WTC11 (cell line): ENCODE measurements around the gene SLC39A3. TPM values are rescaled to one million over a fixed set of nuclear protein-coding genes. Genes with fewer than 3 reads are reported as not detected.
A peak's percentile ranks its signal among the peaks of the same experiment; 100 is the strongest.

ENCODE experiments used
- ARID4B ChIP-seq: sonication (generic); formaldehyde crosslinking; IDR thresholded peaks from 2 replicates; pipeline ENCODE4 v1.8.0; 2023; ENCODE audit warnings: missing genetic modification reagents, mild to moderate bottlenecking, borderline replicate concordance
- ATF2 ChIP-seq: sonication (generic); formaldehyde crosslinking; IDR thresholded peaks from 2 replicates; pipeline ENCODE4 v1.8.1; 2022; ENCODE audit warnings: low read depth, missing genetic modification reagents, borderline replicate concordance
- ATF3 ChIP-seq: sonication (generic); formaldehyde crosslinking; conservative IDR thresholded peaks from 2 replicates; pipeline ENCODE4 v1.8.1; 2022; ENCODE audit warnings: mild to moderate bottlenecking, missing genetic modification reagents
- CTCF ChIP-seq: fragments of 200-600 bp; IDR thresholded peaks from 2 replicates; pipeline ENCODE4 v1.8.0; 2022; ENCODE audit warnings: antibody characterized with exemption
- ESRRA ChIP-seq: sonication (generic); formaldehyde crosslinking; IDR thresholded peaks from 2 replicates; pipeline ENCODE4 v1.8.1; 2022; ENCODE audit warnings: mild to moderate bottlenecking, missing genetic modification reagents, borderline replicate concordance
- ETV6 ChIP-seq: sonication (generic); formaldehyde crosslinking; IDR thresholded peaks from 2 replicates; pipeline ENCODE4 v1.8.1; 2022; ENCODE audit warnings: mild to moderate bottlenecking, missing genetic modification reagents
- GTF2I ChIP-seq: fragments of 250-450 bp; sonication (Bioruptor Pico); conservative IDR thresholded peaks from 2 replicates; pipeline ENCODE4 v1.4.0; 2021; ENCODE audit warnings: mild to moderate bottlenecking
- HMGA2 ChIP-seq: fragments of 250-450 bp; sonication (Bioruptor Pico); IDR thresholded peaks from 2 replicates; pipeline ENCODE4 v1.4.0; 2021; ENCODE audit warnings: mild to moderate bottlenecking, moderate library complexity
- JUN ChIP-seq: sonication (generic); formaldehyde crosslinking; IDR thresholded peaks from 2 replicates; pipeline ENCODE4 v1.8.0; 2023; ENCODE audit warnings: mild to moderate bottlenecking, missing genetic modification reagents
- MLX ChIP-seq: sonication (generic); formaldehyde crosslinking; IDR thresholded peaks from 2 replicates; pipeline ENCODE4 v1.8.1; 2023; ENCODE audit warnings: mild to moderate bottlenecking, missing genetic modification reagents, moderate library complexity
- MYBL2 ChIP-seq: sonication (generic); formaldehyde crosslinking; IDR thresholded peaks from 2 replicates; pipeline ENCODE4 v1.8.1; 2023; ENCODE audit warnings: mild to moderate bottlenecking, moderate library complexity, missing genetic modification reagents
- NFATC4 ChIP-seq: fragments of 250-450 bp; sonication (Bioruptor Pico); IDR thresholded peaks from 2 replicates; pipeline ENCODE4 v1.9.0; 2021; ENCODE audit warnings: mild to moderate bottlenecking
- NFYB ChIP-seq: sonication (generic); formaldehyde crosslinking; conservative IDR thresholded peaks from 2 replicates; pipeline ENCODE4 v1.8.0; 2022; ENCODE audit warnings: low read depth, missing genetic modification reagents
- NR3C1 ChIP-seq: sonication (generic); formaldehyde crosslinking; conservative IDR thresholded peaks from 2 replicates; pipeline ENCODE4 v1.8.1; 2023; ENCODE audit warnings: low read depth, mild to moderate bottlenecking, missing genetic modification reagents
- SP1 ChIP-seq: sonication (generic); formaldehyde crosslinking; conservative IDR thresholded peaks from 2 replicates; pipeline ENCODE4 v1.8.1; 2022; ENCODE audit warnings: missing genetic modification reagents
- ZNF138 ChIP-seq: sonication (generic); formaldehyde crosslinking; conservative IDR thresholded peaks from 2 replicates; pipeline ENCODE4 v1.8.1; 2022; ENCODE audit warnings: mild to moderate bottlenecking, moderate library complexity, missing genetic modification reagents
- ZNF232 ChIP-seq: sonication (generic); formaldehyde crosslinking; IDR thresholded peaks from 2 replicates; pipeline ENCODE4 v1.8.0; 2022; ENCODE audit warnings: mild to moderate bottlenecking, missing genetic modification reagents
- ZNF317 ChIP-seq: sonication (generic); formaldehyde crosslinking; IDR thresholded peaks from 2 replicates; pipeline ENCODE4 v1.8.1; 2023; ENCODE audit warnings: low read depth, mild to moderate bottlenecking, moderate library complexity, missing genetic modification reagents, borderline replicate concordance
- ZNF396 ChIP-seq: fragments of 250-450 bp; sonication (Bioruptor Pico); IDR thresholded peaks from 2 replicates; pipeline ENCODE4 v1.8.0; 2021; ENCODE audit warnings: mild to moderate bottlenecking, moderate library complexity, borderline replicate concordance
- ZNF512 ChIP-seq: sonication (generic); formaldehyde crosslinking; IDR thresholded peaks from 2 replicates; pipeline ENCODE4 v1.8.1; 2022; ENCODE audit warnings: missing genetic modification reagents, borderline replicate concordance
- ZNF532 ChIP-seq: fragments of 250-450 bp; sonication (Bioruptor Pico); IDR thresholded peaks from 2 replicates; pipeline ENCODE4 v1.9.0; 2021; ENCODE audit warnings: mild to moderate bottlenecking, borderline replicate concordance
- ZSCAN18 ChIP-seq: fragments of 250-450 bp; sonication (Bioruptor Pico); IDR thresholded peaks from 2 replicates; pipeline ENCODE4 v2.1.2; 2022; ENCODE audit warnings: mild to moderate bottlenecking, moderate library complexity
- total RNA-seq: library from RNA; stranded (reverse); gene quantifications from 3 replicates; pipeline ENCODE4 v1.2.3, GENCODE V29; 2021

The SLC39A3 gene
- total RNA-seq, 1 experiment from 2014 or later, result 38.0 TPM

- TF ChIP-seq ZNF232 (CRISPR knock-in tag), result peak; percentile 91; the same call in 1 of the 2 replicates
- TF ChIP-seq ESRRA (CRISPR knock-in tag), result peak; percentile 98
- TF ChIP-seq ATF3 (CRISPR knock-in tag), result peak; percentile 72; the same call in 1 of the 2 replicates
- no peak for TF ChIP-seq CTCF
- TF ChIP-seq ZNF512 (CRISPR knock-in tag), result peak; percentile 73; the same call in 1 of the 2 replicates
- TF ChIP-seq MYBL2 (CRISPR knock-in tag), result peak; percentile 93
- TF ChIP-seq ARID4B (CRISPR knock-in tag), result peak; percentile 99
- TF ChIP-seq ZNF317, result peak; percentile 73; the same call in 1 of the 2 replicates
- TF ChIP-seq HMGA2 (CRISPR knock-in tag), result no peak
- TF ChIP-seq NFYB, result peak; percentile 87
- no peak for TF ChIP-seq ZNF532
- TF ChIP-seq JUN (CRISPR knock-in tag), result peak; percentile 92
- TF ChIP-seq NFATC4 (CRISPR knock-in tag), result no peak
- TF ChIP-seq SP1 (CRISPR knock-in tag), result peak; percentile 97
- peak; percentile 96 for TF ChIP-seq ZNF138 (CRISPR knock-in tag)
- peak; percentile 85; the same call in 1 of the 2 replicates for TF ChIP-seq ZNF396
- TF ChIP-seq MLX (CRISPR knock-in tag), result no peak
- 0 out of 2 replicates have a peak, but pooled peaks have one; percentile 66 for TF ChIP-seq ATF2 (CRISPR knock-in tag)
- TF ChIP-seq ZSCAN18 (CRISPR knock-in tag), result peak; percentile 97
- TF ChIP-seq NR3C1 (CRISPR knock-in tag), result peak; percentile 98
- no peak for TF ChIP-seq GTF2I (CRISPR knock-in tag)
- TF ChIP-seq ETV6 (CRISPR knock-in tag), result peak; percentile 99
Measured at GRCh38 chr19:2739602-2740313, at the start of gene SLC39A3 (continued).
